Neural progenitor cell (in vitro differentiated cells): ENCODE measurements around the gene TMEM98.

Experiments used
- CTCF ChIP-seq: fragments of 200-600 bp; sonication (generic); IDR thresholded peaks from 2 replicates; pipeline ENCODE4 v1.5.1; 2017; ENCODE audit warnings: antibody characterized with exemption, mild to moderate bottlenecking
- EZH2 ChIP-seq: fragments of 200-600 bp; sonication (generic); IDR thresholded peaks from 2 replicates; pipeline ENCODE4 v1.6.1; 2017; ENCODE audit warnings: antibody characterized with exemption, mild to moderate bottlenecking, moderate library complexity

- no peak for TF ChIP-seq CTCF
- TF ChIP-seq EZH2, result no peak
Measured at GRCh38 chr17:32976131-32976530, 48.2 kb downstream of the TMEM98 start.
